Medulla oblongata (tissue), 1 donor: ENCODE measurements around the gene EFNA1.
A peak's percentile ranks its signal among the peaks of the same experiment; 100 is the strongest.

Experiments used
- DNase-seq: peaks from one replicate; pipeline ENCODE4 v3.0.0-alpha.2; 2015; ENCODE audit errors: extremely low spot score

The EFNA1 gene

GRCh38 chr1:155174324-155175280, 46.9 kb downstream of the EFNA1 start:
- peak; percentile 42 for DNase-seq

GRCh38 chr1:155175281-155175926, 47.7 kb downstream of the EFNA1 start:
- no peak for DNase-seq

- DNase-seq = no peak
Observed at GRCh38 chr1:155175927-155176371, 48.3 kb downstream of the EFNA1 start.

- DNase-seq = peak; percentile 87
Observed at GRCh38 chr1:155176544-155177071, 48.9 kb downstream of the EFNA1 start.

- no peak for DNase-seq
Observed at GRCh38 chr1:155177192-155177917, 49.7 kb downstream of the EFNA1 start.

GRCh38 chr1:155177918-155178281, 50.2 kb downstream of the EFNA1 start:
- no peak for DNase-seq

GRCh38 chr1:155178441-155179111, 50.9 kb downstream of the EFNA1 start:
- DNase-seq = no peak

- no peak for DNase-seq
Observed at GRCh38 chr1:155179112-155180031, 51.7 kb downstream of the EFNA1 start.

- DNase-seq = no peak
Observed at GRCh38 chr1:155181371-155182051, 53.8 kb downstream of the EFNA1 start.

GRCh38 chr1:155182052-155182550, 54.4 kb downstream of the EFNA1 start:
- no peak for DNase-seq

GRCh38 chr1:155183775-155184221, 56.1 kb downstream of the EFNA1 start:
- no peak for DNase-seq

- DNase-seq = no peak
Observed at GRCh38 chr1:155184351-155184811, 56.7 kb downstream of the EFNA1 start.
